ENCODE results near the gene NPAS3.

- TF ChIP-seq CTCF (IDR thresholded peaks at IDR 0.05) (no peak), POLR2A (IDR thresholded peaks at IDR 0.05) (no peak)
These were observed 396.7 kb downstream of the NPAS3 start for GRCh38 chr14:33335366-33335765.
